HG03432 (cell line): Measurements from ENCODE around the gene CTNNA3.

Source experiments
- ATAC-seq: cut with Tn5 transposase; IDR thresholded peaks from one replicate; pipeline ENCODE4 v1.9.1; 2021; ENCODE audit warnings: mild to moderate bottlenecking, moderate library complexity; ENCODE audit not compliant: unreplicated experiment

CTNNA3 gene

DNA sequence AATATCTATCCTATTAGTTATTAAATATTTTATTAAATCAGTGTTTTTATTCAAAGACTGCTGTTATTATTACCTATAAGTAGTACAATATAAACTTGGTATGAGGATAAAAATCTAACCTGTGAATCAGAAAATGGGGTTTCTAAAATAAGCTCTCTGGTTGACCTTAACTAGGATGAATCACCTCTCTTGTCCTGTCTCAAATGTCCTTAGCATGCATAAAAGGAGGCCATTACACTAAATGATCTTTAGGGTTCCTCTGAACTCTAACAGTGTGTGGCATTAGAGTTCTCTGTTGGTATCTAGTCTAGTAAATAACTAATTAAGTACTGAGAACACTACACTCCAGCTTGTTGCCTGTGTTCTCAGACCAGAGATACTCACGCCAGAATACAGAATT is 913.2 kb downstream of the CTNNA3 start:
- ATAC-seq = no peak

DNA sequence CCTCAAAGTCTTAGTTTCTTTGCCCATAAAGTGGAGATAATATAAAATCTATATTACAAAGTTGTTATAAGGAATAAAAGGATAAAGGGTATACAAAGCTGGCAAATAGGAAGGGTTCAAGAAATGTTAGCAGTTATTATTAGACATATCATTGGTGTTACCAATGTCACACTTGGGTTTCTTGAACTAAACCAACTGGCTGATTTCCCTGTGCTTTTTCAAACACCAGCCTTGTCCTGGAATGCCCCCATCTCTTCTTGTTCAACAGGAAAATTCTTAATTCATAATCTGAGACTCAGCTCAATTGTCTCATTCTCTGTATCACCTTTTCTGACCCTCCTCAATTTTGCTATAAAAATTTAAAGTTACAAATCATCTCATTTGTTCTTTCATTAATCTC is 913.9 kb downstream of the CTNNA3 start:
- ATAC-seq = no peak

DNA sequence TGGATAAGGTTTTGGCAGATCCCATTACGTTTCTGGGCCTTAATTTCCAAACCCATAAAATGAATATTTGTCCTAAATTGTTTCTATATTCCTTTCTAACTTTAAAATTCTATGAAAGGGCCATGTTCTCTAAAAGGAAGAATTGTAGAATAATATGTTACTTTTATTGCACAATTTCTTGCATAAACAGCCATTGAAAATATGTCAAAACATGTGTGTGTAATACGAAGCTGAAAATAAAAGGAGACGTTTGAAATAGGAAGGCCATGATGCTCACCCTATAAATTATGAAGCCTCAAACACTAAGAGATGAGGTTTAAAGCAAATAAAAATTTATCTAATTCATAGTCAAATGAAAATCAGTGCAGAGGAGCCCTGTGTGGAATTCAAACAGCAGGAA is 915.2 kb downstream of the CTNNA3 start:
- ATAC-seq = no peak

DNA sequence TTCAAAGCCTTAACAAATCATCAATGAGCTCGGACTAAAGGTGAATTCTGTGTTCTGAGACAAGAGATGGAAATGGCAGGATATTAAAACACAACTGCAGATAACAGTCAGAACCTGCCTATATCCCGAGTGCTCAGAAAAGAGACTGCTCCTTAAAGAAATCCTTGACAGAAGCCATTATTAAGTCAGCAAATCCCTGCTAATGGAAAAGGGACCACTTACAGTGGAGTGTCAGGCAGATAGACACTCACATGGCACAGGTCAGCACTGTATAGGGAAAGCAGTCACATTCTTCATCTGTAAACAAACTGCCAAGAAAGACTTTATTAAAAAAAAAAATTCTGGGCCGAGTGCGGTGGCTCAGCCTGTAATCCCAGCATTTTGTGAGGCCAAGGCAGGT is 917.6 kb downstream of the CTNNA3 start:
- no peak for ATAC-seq

DNA sequence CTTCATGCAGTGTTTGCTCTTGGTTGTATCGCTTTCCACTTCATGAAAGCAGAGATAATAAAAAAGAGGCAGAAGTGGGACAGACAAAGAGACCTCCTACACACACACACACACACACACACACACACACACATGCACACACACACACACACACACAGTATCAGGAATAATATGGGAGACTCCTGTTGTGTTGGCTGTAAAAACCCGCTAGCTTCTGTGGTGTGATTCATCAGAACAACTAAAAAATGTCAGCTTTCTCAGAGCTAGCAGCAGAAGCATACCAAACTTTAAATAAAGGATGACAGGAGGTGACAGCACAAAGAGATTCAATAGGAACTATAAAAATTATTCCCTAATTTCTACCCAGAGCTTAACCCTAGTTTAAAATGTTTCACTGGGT is 918.3 kb downstream of the CTNNA3 start:
- ATAC-seq = no peak

DNA sequence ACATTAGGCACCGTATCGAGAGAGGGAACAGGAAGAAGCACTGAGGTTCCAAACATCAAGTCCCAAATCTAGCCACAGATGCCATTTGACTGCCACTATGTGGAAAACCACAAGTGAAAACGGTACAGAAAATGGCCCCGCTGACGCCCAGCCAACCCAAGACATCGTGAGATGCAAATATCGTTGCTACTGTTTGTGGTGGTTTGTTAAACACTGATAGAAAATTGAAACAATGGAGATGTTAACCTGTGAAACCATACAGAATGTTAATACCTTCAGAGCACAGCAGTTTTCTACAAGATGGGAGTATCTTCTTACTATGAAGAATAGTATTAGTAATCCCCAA is 922.5 kb downstream of the CTNNA3 start:
- ATAC-seq = no peak

DNA sequence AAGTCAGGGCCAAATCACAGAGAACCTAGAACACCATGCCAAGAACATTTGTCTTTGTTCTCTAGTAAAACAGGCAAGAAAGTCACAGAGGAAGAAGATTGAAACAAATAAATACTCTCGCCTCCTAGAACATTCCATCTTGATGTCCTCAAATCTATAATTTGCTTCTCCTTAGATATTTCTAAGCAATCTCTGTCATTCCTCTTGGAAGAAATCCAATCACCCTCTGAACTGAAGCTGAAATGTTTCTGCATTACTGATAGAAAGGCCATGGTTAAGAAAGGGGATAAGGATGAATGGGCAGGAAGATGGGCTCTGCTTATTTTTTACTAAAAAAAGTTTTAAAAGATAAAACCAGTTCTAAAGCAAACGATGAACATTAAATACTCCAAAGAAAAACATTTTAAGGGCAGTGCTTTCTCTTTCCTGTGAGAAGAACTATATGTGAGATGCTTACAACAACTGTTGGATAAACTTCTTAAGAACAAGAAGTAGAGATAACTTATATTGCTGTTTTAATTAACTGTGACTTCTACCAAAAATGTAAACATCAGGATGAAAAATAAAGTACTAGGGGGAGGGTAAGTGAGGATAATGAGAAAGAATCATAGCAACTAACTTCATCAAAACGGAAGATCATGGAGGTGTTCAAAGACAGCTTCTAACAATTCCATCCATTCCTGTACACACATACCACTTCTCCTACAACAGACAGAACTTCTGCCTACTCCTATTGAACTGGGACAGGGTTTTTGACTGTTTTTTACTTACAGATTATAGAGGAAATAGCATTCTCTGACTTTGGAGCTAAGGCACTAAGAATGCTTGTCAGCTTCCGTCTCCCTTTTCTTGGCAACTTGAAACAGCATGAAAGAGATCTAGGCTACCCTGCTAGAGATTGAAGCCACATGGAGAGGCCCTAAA is 923.2 kb downstream of the CTNNA3 start:
- no peak for ATAC-seq

DNA sequence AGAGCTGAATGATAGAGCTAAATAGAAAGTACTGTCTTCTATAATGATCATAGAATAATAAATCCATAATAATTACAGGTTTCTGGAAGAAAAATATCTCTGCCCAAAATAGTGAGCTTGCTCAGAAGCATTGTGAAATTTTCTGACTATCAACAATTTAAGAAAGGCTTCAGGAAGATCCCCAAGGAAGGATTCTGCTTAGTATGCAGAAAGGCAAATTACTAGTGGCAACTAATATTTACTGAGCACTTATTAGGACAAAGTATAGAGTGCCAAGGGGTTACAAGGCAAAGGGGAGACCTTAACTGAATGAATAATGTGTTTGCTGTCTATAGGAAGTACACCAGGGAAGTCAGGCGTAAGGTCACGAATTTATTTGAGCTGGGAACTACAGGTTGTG is 928.3 kb downstream of the CTNNA3 start:
- no peak for ATAC-seq

DNA sequence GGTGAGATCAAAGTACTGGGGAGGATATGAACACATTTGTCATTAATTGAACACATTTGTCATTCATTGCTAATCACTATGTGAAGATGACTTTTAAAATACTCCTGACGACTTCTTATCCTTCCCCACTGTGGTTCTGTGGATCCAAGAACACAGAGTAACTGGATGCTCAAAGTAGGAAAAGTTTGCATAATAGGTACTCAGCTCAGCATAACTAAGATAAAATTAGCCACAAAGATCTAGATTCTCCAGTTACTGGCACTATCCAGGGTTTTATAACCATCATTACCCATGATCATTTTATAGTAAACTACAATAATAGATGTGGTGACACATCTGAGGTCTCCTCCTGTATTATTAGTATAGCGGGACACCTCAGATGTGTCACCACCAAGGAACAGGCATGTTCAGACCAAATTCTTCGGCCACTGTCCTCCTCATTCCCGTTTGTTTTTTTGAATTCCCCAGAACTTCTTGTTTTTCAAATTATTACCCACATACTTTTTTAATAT is 933.7 kb downstream of the CTNNA3 start:
- ATAC-seq = no peak

DNA sequence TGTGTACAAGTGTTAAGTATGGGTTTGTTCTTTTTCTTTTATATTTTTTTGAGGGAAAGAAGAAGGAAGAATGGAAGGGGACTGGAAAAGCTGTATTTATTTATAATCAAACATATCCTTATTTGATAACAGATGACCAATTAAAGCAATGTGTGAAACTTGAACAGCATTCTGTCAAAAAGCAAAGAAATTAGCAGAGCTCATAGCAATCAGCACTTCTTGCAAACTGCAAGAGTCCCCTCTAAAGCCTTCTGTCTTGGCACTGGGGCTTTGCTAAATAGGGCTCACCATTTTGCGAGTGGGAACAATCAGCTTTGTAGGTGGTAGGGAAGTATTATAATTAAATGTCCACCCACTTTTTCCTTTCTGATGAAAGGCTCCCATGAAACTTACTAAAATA is 935.1 kb downstream of the CTNNA3 start:
- ATAC-seq = no peak

DNA sequence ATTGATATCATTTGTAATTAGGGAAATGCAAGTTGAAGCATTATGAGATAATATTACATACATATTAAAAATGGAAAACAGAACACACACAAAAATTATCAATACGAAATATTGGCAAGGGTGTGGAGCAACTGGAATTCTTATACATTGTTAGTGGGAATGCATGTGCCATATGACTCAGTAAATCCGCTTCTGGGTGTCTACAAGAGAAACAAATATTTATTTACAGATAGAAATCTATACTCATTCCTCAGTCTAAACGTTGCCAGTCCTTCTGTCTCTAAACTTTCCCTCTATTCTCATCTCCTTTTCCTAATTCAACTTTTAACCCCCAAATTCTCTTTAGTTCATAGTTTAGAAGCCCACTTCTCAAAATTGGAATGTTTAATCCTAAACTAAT is 940.5 kb downstream of the CTNNA3 start:
- no peak for ATAC-seq

DNA sequence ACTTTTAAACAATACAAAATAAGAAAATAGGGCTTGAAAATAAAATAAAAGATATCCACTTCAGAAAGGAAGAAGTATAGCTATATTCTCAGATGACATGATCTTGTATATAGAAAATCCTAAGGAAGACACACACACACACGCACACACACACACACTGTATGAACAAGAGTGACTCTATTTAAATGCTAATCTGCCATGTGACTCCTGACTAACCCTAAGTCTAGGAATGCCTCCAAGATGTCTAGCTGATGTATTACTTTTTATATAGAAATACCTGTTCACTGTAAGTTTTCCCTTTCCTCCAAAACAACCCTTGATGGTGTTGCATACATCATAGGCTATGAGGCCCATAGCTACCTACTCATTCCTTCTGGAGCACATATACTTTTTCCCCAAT is 943.3 kb downstream of the CTNNA3 start:
- no peak for ATAC-seq

DNA sequence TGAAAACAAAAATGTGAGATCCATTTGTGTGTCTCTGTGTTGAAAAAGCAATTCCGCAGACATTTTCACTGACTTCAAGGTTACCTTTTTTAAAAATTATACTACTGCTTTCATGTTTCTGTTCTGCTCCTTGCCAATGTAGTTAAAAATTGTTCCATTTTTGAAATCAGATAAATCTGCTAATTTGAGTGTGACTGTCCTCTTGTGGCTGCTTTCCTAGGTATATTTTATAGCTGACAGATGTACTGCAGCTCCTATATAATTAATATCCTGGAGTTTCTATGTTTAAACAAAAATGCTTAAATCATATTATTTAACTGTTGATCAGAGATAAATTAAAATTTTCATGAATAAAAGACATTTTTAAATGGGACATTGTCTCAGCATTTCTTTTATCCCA is 947.8 kb downstream of the CTNNA3 start:
- ATAC-seq = no peak

DNA sequence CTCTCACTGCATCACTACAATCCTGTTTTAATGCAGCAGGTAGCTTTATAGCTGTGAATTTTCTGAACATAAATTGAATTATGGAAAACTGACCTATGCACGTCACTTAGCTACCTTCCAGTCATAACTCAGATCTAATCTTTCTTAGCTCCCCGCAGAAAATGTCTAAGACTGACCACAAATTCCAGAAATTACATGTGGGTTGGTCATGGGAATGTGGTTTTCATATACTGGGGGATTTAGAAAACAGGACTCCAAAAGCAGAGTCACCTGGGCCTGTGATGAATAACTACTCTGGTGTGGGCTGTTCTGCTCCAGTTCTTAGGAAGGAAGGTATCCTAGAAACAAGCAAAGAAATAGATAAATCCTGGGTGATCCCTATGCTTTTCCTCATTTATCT is 948.5 kb downstream of the CTNNA3 start:
- ATAC-seq = no peak

DNA sequence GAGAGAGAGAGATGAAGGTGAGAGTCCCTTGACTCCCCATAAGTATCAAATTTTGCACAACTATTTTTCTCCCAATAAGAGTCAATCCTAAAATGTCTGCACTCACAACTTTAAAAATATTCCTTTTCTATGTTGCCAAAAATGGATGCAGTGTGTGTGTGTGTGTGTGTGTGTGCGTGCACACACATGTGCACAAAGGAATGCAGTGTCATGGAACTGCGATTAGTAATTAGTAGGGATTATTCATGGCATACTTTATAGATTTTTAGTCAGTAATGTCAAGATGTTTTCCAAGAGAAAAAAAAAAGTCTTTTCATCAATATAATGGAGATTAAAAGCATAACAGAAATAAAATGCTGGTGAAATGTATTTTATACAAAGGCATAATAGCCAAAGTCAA is 949.3 kb downstream of the CTNNA3 start:
- ATAC-seq = no peak

DNA sequence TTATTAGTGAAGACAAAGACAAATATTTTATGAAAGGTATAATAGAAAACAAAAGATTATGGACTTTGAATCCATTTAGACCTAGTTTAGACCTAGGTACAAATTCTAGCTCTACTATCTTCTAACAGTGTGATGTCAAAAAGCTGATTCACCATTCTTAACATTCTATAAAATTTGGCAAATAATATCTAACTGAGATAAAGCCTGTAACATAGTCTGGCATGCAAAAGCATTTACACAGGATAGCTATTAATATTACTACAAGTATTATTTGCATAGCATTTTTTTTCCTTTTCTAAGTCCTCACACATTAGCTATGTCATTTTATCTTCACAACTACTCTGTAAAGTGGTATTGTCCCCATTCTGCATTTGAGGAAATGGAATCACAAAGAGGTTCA is 949.7 kb downstream of the CTNNA3 start:
- no peak for ATAC-seq

DNA sequence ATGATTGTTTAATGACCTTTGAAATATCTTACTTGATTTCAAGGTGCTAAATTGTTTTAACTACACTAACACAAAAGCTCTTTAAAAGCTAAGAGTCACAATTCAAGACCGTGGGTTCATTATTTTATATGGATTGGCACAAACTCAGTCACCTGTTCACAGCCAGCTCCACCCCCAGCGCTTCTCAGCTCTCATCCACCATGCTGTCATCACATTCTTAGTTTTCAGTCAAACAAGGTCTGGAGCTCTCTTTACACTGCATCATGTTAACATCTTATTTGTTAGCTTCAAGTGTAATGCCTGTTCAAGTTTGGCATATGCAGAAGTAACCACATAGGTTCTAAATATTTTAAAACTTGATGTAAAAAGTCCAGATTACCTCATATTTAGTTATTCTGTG is 951.1 kb downstream of the CTNNA3 start:
- ATAC-seq = no peak

DNA sequence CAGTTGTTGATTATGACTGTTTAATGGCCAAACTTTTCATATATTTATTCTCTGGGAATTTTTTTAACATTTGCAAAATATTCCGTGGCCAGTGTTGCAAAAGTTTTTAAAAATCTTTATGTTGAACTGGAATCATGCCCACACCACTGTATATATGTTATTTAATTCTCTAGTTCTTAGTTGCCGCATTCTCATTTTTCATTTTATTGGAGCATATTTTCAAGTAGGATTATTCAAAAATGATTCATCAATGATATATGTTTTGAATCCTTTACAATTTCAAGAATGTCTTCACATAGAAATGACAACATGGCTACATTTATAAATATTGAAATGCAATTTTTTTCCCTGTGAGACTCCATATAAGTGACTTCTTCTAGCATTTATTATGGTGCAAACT is 958.8 kb downstream of the CTNNA3 start:
- no peak for ATAC-seq

DNA sequence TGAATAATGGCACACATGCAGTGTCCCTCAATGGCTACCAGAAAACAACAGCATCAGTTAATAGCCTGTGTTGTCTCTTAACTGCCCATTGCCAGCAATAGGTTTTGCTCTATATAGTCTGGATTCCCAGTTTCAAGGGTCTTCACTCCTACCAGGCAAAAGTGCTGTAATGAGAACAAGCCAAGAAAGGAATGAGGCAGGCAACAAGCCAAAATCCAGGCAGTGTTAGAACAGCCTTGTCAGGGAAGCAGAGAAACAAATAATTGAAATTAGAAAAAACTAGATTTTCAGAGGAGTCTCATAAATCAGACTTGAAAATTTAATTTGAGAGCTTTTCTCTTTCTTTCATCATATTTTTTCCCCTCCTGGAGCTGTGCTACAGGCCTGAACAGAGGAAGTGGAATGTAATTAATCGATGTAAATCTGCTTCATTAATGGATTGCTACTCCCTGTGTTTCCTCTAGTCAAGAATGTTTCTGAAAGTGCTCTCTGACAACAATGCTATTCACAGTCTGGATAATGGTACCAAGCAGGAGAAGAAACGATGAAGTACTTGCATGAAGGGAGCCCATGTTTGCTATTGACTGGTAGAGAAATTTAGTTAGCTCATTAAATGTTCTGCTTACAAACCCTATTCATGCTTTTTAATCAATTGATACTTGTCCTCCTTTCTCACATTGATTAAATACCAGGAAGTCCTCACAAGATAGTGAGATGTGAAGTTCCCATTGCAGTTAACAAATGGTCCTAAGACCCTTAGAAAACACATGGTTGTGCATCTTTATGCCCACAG is 972.2 kb downstream of the CTNNA3 start:
- ATAC-seq = no peak

DNA sequence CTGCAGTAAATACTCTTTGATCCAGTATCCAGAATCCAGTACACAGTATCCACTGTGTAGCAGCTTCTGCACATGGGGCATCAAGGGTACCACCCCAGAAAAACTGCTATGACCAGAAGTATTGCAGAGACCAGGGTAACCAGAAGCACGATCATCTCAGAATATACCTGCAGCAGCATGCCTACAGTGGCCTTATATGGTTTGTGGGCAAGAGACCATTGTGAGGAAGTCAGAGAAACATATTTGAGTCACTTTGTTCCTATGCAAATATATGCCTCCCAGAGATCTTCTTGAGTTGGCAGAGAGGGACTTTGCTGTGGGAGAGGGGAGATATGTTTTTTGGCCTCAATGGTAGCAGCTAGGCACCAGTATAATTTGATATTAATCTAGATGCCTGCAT is 976.5 kb downstream of the CTNNA3 start:
- ATAC-seq = no peak

DNA sequence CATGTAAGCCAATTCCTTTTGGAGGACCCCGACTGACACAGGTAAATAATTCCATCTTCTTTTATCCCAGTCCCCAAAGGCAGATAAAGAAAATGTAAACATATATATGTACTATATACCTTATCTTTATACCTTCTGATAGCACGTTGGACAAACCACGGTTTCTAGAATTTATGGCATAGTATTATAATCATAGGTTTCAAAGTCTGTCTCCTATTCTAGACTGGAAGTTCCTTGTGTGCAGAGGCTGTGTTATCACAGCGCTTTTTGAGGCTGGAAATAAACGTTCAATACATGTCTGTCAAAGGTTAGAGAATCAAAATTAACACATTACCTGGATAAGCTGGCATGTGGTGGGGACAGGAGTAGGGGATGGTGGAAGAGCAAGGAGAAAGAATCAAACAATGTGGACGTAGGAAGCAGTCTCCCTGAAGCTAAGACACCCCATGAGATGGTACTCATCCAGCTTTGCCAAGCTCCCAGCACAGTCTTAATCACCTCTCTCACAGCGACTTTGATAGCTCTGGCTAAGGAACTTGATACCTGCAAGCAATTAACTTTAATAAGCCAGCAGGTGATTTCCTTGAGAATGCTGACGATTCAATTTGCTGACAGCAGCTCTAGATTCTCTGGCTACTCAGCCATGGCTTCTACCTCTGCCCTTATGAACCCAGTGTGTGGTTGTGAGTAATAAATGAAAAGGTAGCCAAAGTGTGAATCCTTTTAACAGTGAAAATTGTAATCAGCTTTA is 978.6 kb downstream of the CTNNA3 start:
- no peak for ATAC-seq
